ENCODE measurements around the gene CTBP2.

The CTBP2 gene

GRCh38 chr10:124974131-124974530 lies 186.2 kb downstream of the CTBP2 start:
- H3K27me3 ChIP-seq (ENCODE audit: low read depth, low read length) = no peaks in the 10 kb centered on the region
- H3K4me1 ChIP-seq (ENCODE audit: control insufficient read depth in 1 of 2, insufficient read depth in 2 of 2, low read length in 2 of 2) = peaks cover 0 to 18% of the 10 kb centered on the region in 2 donors
- peaks cover 15 to 22% of the 10 kb centered on the region in 2 donors for H3K36me3 ChIP-seq (ENCODE audit: control insufficient read depth in 1 of 2, insufficient read depth in 2 of 2, low read length in 2 of 2)

GRCh38 chr10:124972637-124973036 lies 187.7 kb downstream of the CTBP2 start:
- no peaks in the 10 kb centered on the region for H3K27me3 ChIP-seq (ENCODE audit: low read depth, low read length)
- no peaks in the 10 kb centered on the region for H3K9me3 ChIP-seq (ENCODE audit: control insufficient read depth in 1 of 2, low read length in 2 of 2)
- H3K4me1 ChIP-seq (ENCODE audit: control insufficient read depth in 1 of 2, insufficient read depth in 2 of 2, low read length in 2 of 2) = peaks cover 0 to 12% of the 10 kb centered on the region in 2 donors
- no peak overlapping the region for H3K27ac ChIP-seq (ENCODE audit: low read length)
- H3K4me3 ChIP-seq (ENCODE audit: low read depth in 1 of 2, low read length in 2 of 2) = no peak overlapping the region
- H3K36me3 ChIP-seq (ENCODE audit: control insufficient read depth in 1 of 2, insufficient read depth in 2 of 2, low read length in 2 of 2) = peaks cover 15 to 23% of the 10 kb centered on the region in 2 donors

More at GRCh38 chr10:124974131-124974530, 186.2 kb downstream of the CTBP2 start:
- Histone ChIP-seq H3K9me3 (ENCODE audit: control insufficient read depth in 1 of 2, low read length in 2 of 2) (no peaks in the 10 kb centered on the region), H3K27ac (ENCODE audit: low read length) (no peak overlapping the region), H3K4me3 (ENCODE audit: low read depth in 1 of 2, low read length in 2 of 2) (no peak overlapping the region)

- H3K27ac ChIP-seq (ENCODE audit: low read length) = no peak overlapping the region
- peaks cover 0 to 13% of the 10 kb centered on the region in 2 donors for H3K4me1 ChIP-seq (ENCODE audit: control insufficient read depth in 1 of 2, insufficient read depth in 2 of 2, low read length in 2 of 2)
- no peaks in the 10 kb centered on the region for H3K9me3 ChIP-seq (ENCODE audit: control insufficient read depth in 1 of 2, low read length in 2 of 2)
- H3K36me3 ChIP-seq (ENCODE audit: control insufficient read depth in 1 of 2, insufficient read depth in 2 of 2, low read length in 2 of 2) = peaks cover 21 to 35% of the 10 kb centered on the region in 2 donors
- no peak overlapping the region for H3K4me3 ChIP-seq (ENCODE audit: low read depth in 1 of 2, low read length in 2 of 2)
- H3K27me3 ChIP-seq (ENCODE audit: low read depth, low read length) = no peaks in the 10 kb centered on the region
These were observed 189.1 kb downstream of the CTBP2 start for GRCh38 chr10:124971276-124971675.

GRCh38 chr10:124967255-124967654 lies 193.1 kb downstream of the CTBP2 start:
- Histone ChIP-seq H3K27me3 (ENCODE audit: low read depth, low read length) (no peaks in the 10 kb centered on the region), H3K27ac (ENCODE audit: low read length) (no peak overlapping the region), H3K36me3 (ENCODE audit: control insufficient read depth in 1 of 2, insufficient read depth in 2 of 2, low read length in 2 of 2) (peaks cover 6 to 13% of the 10 kb centered on the region in 2 donors), H3K9me3 (ENCODE audit: control insufficient read depth in 1 of 2, low read length in 2 of 2) (no peaks in the 10 kb centered on the region), H3K4me3 (ENCODE audit: low read depth in 1 of 2, low read length in 2 of 2) (no peak overlapping the region), H3K4me1 (ENCODE audit: control insufficient read depth in 1 of 2, insufficient read depth in 2 of 2, low read length in 2 of 2) (peaks cover 0 to 24% of the 10 kb centered on the region in 2 donors)

GRCh38 chr10:124966008-124966407 lies 194.4 kb downstream of the CTBP2 start:
- no peaks in the 10 kb centered on the region for H3K9me3 ChIP-seq (ENCODE audit: control insufficient read depth in 1 of 2, low read length in 2 of 2)
- no peaks in the 10 kb centered on the region for H3K27me3 ChIP-seq (ENCODE audit: low read depth, low read length)
- H3K27ac ChIP-seq (ENCODE audit: low read length) = no peak overlapping the region
- peaks cover 0 to 18% of the 10 kb centered on the region in 2 donors for H3K4me1 ChIP-seq (ENCODE audit: control insufficient read depth in 1 of 2, insufficient read depth in 2 of 2, low read length in 2 of 2)
- H3K4me3 ChIP-seq (ENCODE audit: low read depth in 1 of 2, low read length in 2 of 2) = no peak overlapping the region
- H3K36me3 ChIP-seq (ENCODE audit: control insufficient read depth in 1 of 2, insufficient read depth in 2 of 2, low read length in 2 of 2) = peaks cover 6 to 13% of the 10 kb centered on the region in 2 donors

GRCh38 chr10:124963866-124964720 lies 196.3 kb downstream of the CTBP2 start:
- Histone ChIP-seq H3K27me3 (ENCODE audit: low read depth, low read length) (no peaks in the 10 kb centered on the region), H3K4me1 (ENCODE audit: control insufficient read depth in 1 of 2, insufficient read depth in 2 of 2, low read length in 2 of 2) (peaks cover 0 to 12% of the 10 kb centered on the region in 2 donors), H3K36me3 (ENCODE audit: control insufficient read depth in 1 of 2, insufficient read depth in 2 of 2, low read length in 2 of 2) (peaks cover 6 to 13% of the 10 kb centered on the region in 2 donors), H3K9me3 (ENCODE audit: control insufficient read depth in 1 of 2, low read length in 2 of 2) (no peaks in the 10 kb centered on the region), H3K27ac (ENCODE audit: low read length) (no peak overlapping the region), H3K4me3 (ENCODE audit: low read depth in 1 of 2, low read length in 2 of 2) (no peak overlapping the region)

GRCh38 chr10:124962421-124962820 lies 197.9 kb downstream of the CTBP2 start:
- Histone ChIP-seq H3K27ac (ENCODE audit: low read length) (no peak overlapping the region), H3K27me3 (ENCODE audit: low read depth, low read length) (no peaks in the 10 kb centered on the region), H3K4me1 (ENCODE audit: control insufficient read depth in 1 of 2, insufficient read depth in 2 of 2, low read length in 2 of 2) (peaks cover 0 to 12% of the 10 kb centered on the region in 2 donors), H3K4me3 (ENCODE audit: low read depth in 1 of 2, low read length in 2 of 2) (no peak overlapping the region), H3K9me3 (ENCODE audit: control insufficient read depth in 1 of 2, low read length in 2 of 2) (no peaks in the 10 kb centered on the region), H3K36me3 (ENCODE audit: control insufficient read depth in 1 of 2, insufficient read depth in 2 of 2, low read length in 2 of 2) (peaks cover 6 to 11% of the 10 kb centered on the region in 2 donors)

- Histone ChIP-seq H3K36me3 (ENCODE audit: control insufficient read depth in 1 of 2, insufficient read depth in 2 of 2, low read length in 2 of 2) (no peaks in the 10 kb centered on the region), H3K4me1 (ENCODE audit: control insufficient read depth in 1 of 2, insufficient read depth in 2 of 2, low read length in 2 of 2) (peaks cover 0 to 10% of the 10 kb centered on the region in 2 donors)
These were observed 199.2 kb downstream of the CTBP2 start for GRCh38 chr10:124961248-124961570.

GRCh38 chr10:124959564-124959963 lies 200.8 kb downstream of the CTBP2 start:
- H3K27me3 ChIP-seq (ENCODE audit: low read depth, low read length) = no peaks in the 10 kb centered on the region
- no peak overlapping the region for H3K27ac ChIP-seq (ENCODE audit: low read length)
- no peaks in the 10 kb centered on the region for H3K36me3 ChIP-seq (ENCODE audit: control insufficient read depth in 1 of 2, insufficient read depth in 2 of 2, low read length in 2 of 2)
- H3K4me1 ChIP-seq (ENCODE audit: control insufficient read depth in 1 of 2, insufficient read depth in 2 of 2, low read length in 2 of 2) = peaks cover 0 to under 1% of the 10 kb centered on the region in 2 donors
- no peak overlapping the region for H3K4me3 ChIP-seq (ENCODE audit: low read depth in 1 of 2, low read length in 2 of 2)
- no peaks in the 10 kb centered on the region for H3K9me3 ChIP-seq (ENCODE audit: control insufficient read depth in 1 of 2, low read length in 2 of 2)

More at GRCh38 chr10:124961248-124961570, 199.2 kb downstream of the CTBP2 start:
- Histone ChIP-seq H3K27ac (ENCODE audit: low read length) (no peak overlapping the region), H3K4me3 (ENCODE audit: low read depth in 1 of 2, low read length in 2 of 2) (no peak overlapping the region), H3K9me3 (ENCODE audit: control insufficient read depth in 1 of 2, low read length in 2 of 2) (no peaks in the 10 kb centered on the region), H3K27me3 (ENCODE audit: low read depth, low read length) (no peaks in the 10 kb centered on the region)

- no peaks in the 10 kb centered on the region for H3K9me3 ChIP-seq (ENCODE audit: control insufficient read depth in 1 of 2, low read length in 2 of 2)
- peaks cover 0 to 8% of the 10 kb centered on the region in 2 donors for H3K4me1 ChIP-seq (ENCODE audit: control insufficient read depth in 1 of 2, insufficient read depth in 2 of 2, low read length in 2 of 2)
- no peak overlapping the region for H3K4me3 ChIP-seq (ENCODE audit: low read depth in 1 of 2, low read length in 2 of 2)
- no peaks in the 10 kb centered on the region for H3K36me3 ChIP-seq (ENCODE audit: control insufficient read depth in 1 of 2, insufficient read depth in 2 of 2, low read length in 2 of 2)
- no peaks in the 10 kb centered on the region for H3K27me3 ChIP-seq (ENCODE audit: low read depth, low read length)
- no peak overlapping the region for H3K27ac ChIP-seq (ENCODE audit: low read length)
These were observed 202.9 kb downstream of the CTBP2 start for GRCh38 chr10:124957404-124957947.

- Histone ChIP-seq H3K36me3 (ENCODE audit: control insufficient read depth in 1 of 2, insufficient read depth in 2 of 2, low read length in 2 of 2) (no peaks in the 10 kb centered on the region), H3K4me3 (ENCODE audit: low read depth in 1 of 2, low read length in 2 of 2) (no peak overlapping the region), H3K4me1 (ENCODE audit: control insufficient read depth in 1 of 2, insufficient read depth in 2 of 2, low read length in 2 of 2) (peaks cover 0 to 8% of the 10 kb centered on the region in 2 donors), H3K9me3 (ENCODE audit: control insufficient read depth in 1 of 2, low read length in 2 of 2) (no peaks in the 10 kb centered on the region), H3K27me3 (ENCODE audit: low read depth, low read length) (no peaks in the 10 kb centered on the region), H3K27ac (ENCODE audit: low read length) (no peak overlapping the region)
These were observed 203.6 kb downstream of the CTBP2 start for GRCh38 chr10:124956764-124957163.

All from muscle layer of duodenum (tissue), 2 donors.